Tibial nerve (tissue), 4 donors: ENCODE results near the gene PRKAG1.

ENCODE experiments used
- EP300 ChIP-seq, 2 donors: sonication (generic); formaldehyde crosslinking; IDR thresholded peaks; one replicate each; pipeline ENCODE4 v1.6.1; 2017; ENCODE audit warnings: antibody characterized with exemption in 2 of 2, mild to moderate bottlenecking in 1 of 2
- POLR2A ChIP-seq, 2 donors: fragments of 450-650 bp; IDR thresholded peaks; one replicate each; pipeline ENCODE4 v1.6.1; 2017; ENCODE audit warnings: antibody characterized with exemption in 2 of 2, mild to moderate bottlenecking in 2 of 2, moderate library complexity in 2 of 2
- TF ChIP-seq, protein P1 (sequence below), 5 experiments: fragments of 200-600 bp in 3 of 5; fragments of 450-650 bp in 2 of 5; sonication (generic) in 3 of 5; IDR thresholded peaks; one replicate each; pipeline ENCODE4 v1.5.1; 2016 to 2019; ENCODE audit warnings: antibody characterized with exemption in 5 of 5, mild to moderate bottlenecking in 3 of 5, moderate library complexity in 2 of 5

DNA sequence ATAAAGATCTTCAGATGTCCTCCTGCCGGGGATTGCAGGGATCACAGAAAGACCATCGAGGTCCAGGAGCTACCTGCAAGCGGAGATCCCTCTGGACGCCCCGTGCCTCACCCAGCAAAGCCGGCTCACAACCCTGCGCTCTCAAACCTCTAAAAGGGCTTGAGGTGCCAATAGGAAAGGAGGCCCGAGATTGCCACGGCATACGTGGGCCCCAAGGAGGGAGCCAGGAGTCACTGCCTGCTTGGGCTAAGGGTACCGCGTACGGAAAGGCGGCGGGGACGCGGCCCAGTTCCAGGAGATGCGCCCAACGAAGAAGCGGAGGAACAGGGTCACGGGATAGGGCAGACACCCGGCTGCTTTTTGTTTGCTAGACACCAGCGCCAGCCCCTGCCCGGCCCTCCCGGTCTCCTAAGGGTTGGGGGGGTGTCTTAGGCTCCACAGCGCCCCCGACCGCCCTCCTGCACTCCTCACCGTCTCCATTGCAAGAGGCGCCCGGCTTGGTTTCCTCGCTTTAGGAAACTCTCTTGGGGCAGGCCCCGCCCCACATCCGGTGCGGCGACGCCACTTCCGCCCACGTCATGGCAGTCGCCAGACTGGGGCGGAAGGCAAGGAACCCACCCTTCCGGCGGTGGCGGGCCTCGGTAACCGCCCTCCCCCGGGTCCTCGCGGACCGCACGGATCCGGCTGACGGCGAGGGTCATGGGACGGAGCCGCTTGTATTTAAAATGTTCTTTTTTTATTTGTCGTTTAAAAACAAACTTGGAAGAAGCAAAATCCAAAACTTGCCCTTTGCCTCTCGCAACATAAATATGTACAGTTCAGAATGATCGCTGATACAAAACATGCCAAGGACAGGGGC is at the start of gene PRKAG1:
- TF ChIP-seq, protein P1, sequence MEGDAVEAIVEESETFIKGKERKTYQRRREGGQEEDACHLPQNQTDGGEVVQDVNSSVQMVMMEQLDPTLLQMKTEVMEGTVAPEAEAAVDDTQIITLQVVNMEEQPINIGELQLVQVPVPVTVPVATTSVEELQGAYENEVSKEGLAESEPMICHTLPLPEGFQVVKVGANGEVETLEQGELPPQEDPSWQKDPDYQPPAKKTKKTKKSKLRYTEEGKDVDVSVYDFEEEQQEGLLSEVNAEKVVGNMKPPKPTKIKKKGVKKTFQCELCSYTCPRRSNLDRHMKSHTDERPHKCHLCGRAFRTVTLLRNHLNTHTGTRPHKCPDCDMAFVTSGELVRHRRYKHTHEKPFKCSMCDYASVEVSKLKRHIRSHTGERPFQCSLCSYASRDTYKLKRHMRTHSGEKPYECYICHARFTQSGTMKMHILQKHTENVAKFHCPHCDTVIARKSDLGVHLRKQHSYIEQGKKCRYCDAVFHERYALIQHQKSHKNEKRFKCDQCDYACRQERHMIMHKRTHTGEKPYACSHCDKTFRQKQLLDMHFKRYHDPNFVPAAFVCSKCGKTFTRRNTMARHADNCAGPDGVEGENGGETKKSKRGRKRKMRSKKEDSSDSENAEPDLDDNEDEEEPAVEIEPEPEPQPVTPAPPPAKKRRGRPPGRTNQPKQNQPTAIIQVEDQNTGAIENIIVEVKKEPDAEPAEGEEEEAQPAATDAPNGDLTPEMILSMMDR (IDR thresholded peaks at IDR 0.05), result peak; percentile 27 to 70 (median 54)
- TF ChIP-seq POLR2A (IDR thresholded peaks at IDR 0.05) (peak; percentile 80 to 89), EP300 (IDR thresholded peaks at IDR 0.05) (peak; percentile 98 to 99)
